Prostate gland (tissue), 2 donors: ENCODE measurements around the gene S100A9. TPM values are rescaled to one million over a fixed set of nuclear protein-coding genes. Genes with fewer than 3 reads are reported as not detected.
"Not testable (repeated sequence)": the region's sequence is repeated elsewhere in the genome, so short reads cannot be mapped to it uniquely, and the experiment has no call there.

ENCODE experiments used
- DNase-seq: peaks from one replicate; pipeline ENCODE4 v3.0.0-alpha.2; 2019; ENCODE audit warnings: low spot score
- H3K27ac ChIP-seq, 2 donors: fragments of 200-600 bp; sonication (generic); 2 replicates each; pipeline ENCODE4 v1.5.1; 2017 to 2019
- H3K27me3 ChIP-seq: fragments of 200-600 bp; sonication (generic); replicated peaks from 2 replicates; pipeline ENCODE4 v1.5.1; 2019; ENCODE audit not compliant: insufficient read depth
- H3K36me3 ChIP-seq, 2 donors: fragments of 200-600 bp; sonication (generic); 1 replicate in 1 of 2; 2 replicates in 1 of 2; pipeline versions ENCODE4 v1.5.1 to v1.8.1; 2017 to 2019
- H3K4me1 ChIP-seq: fragments of 200-600 bp; sonication (generic); replicated peaks from 2 replicates; pipeline ENCODE4 v1.5.1; 2019
- H3K4me3 ChIP-seq, 2 donors: fragments of 200-600 bp; sonication (generic); 2 replicates each; pipeline ENCODE4 v1.5.1; 2017 to 2019
- H3K9me3 ChIP-seq: fragments of 200-600 bp; sonication (generic); 2 replicates; pipeline ENCODE4 v1.5.1; 2017
- CTCF ChIP-seq, 4 experiments: fragments of 200-600 bp in 2 of 4; fragments of 450-650 bp in 2 of 4; sonication (generic) in 2 of 4; IDR thresholded peaks; 1 replicate in 3 of 4; 2 replicates in 1 of 4; pipeline ENCODE4 v1.5.1; 2016 to 2019; ENCODE audit warnings: antibody characterized with exemption in 4 of 4, mild to moderate bottlenecking in 2 of 4, moderate library complexity in 2 of 4
- POLR2A ChIP-seq: fragments of 450-650 bp; IDR thresholded peaks from one replicate; pipeline ENCODE4 v1.6.1; 2016; ENCODE audit warnings: antibody characterized with exemption, mild to moderate bottlenecking
- POLR2AphosphoS5 ChIP-seq: sonication (generic); formaldehyde crosslinking; IDR thresholded peaks from one replicate; pipeline ENCODE4 v1.6.1; 2017; ENCODE audit warnings: antibody characterized with exemption
- WGBS: methylation state at CpG from one replicate; pipeline ENCODE4 v1.1.5; 2018; 5-methylcytosine and 5-hydroxymethylcytosine counted together
- intact Hi-C: fragments of 100-400 bp; cut with DNase I; formaldehyde crosslinking; loops from one replicate; pipeline ENCODE4 v1.14.2; 2022
- small RNA-seq, 2 donors: library from RNA; depleted of rRNA; stranded (forward); fragments of <200 nt; gene quantifications; one replicate each; pipeline ENCODE3, GENCODE V24; 2016
- total RNA-seq, 2 donors: library from RNA; depleted of rRNA; stranded (reverse); fragments of >200 nt; gene quantifications; one replicate each; pipeline ENCODE4 v1.1.0, GENCODE V29; 2016

The S100A9 gene
- total RNA-seq, 2 donors from 2014 or later = 25.6 to 45.2 TPM

GRCh38 chr1:153404086-153404635 lies 46.5 kb downstream of the S100A9 start:
- no peak for TF ChIP-seq POLR2A
- DNase-seq = no peak
- H3K9me3 ChIP-seq = no peaks in the 10 kb centered on the region
- intact Hi-C loops = no loop called here
- H3K36me3 ChIP-seq = no peaks in the 10 kb centered on the region
- 86% methylated on average over 7 of the region's 7 CpGs for WGBS
- no peak overlapping the region for H3K4me3 ChIP-seq
- no peak overlapping the region for H3K27ac ChIP-seq
- H3K4me1 ChIP-seq = no peaks in the 10 kb centered on the region
- no peaks in the 10 kb centered on the region for H3K27me3 ChIP-seq

GRCh38 chr1:153404768-153405167 lies 47.1 kb downstream of the S100A9 start:
- no peak overlapping the region for H3K4me3 ChIP-seq
- no peak overlapping the region for H3K27ac ChIP-seq
- intact Hi-C loops = no loop called here
- H3K27me3 ChIP-seq = no peaks in the 10 kb centered on the region
- TF ChIP-seq CTCF (IDR thresholded peaks at IDR 0.05) (peak in 3 of 4 experiments; percentile 20 to 48 (median 30)), POLR2A (no peak), POLR2AphosphoS5 (no peak)
- no peaks in the 10 kb centered on the region for H3K36me3 ChIP-seq
- no peaks in the 10 kb centered on the region for H3K4me1 ChIP-seq
- no peaks in the 10 kb centered on the region for H3K9me3 ChIP-seq
- 44% methylated on average over 15 of the region's 15 CpGs for WGBS
- no peak for DNase-seq

GRCh38 chr1:153405825-153406599 lies 48.4 kb downstream of the S100A9 start:
- H3K4me1 ChIP-seq, H3K36me3 ChIP-seq, DNase-seq, H3K4me3 ChIP-seq, intact Hi-C loops, H3K27ac ChIP-seq, H3K9me3 ChIP-seq, H3K27me3 ChIP-seq: not testable (repeated sequence)
- whole genome bisulfite sequencing = 82% methylated on average over 6 of the region's 6 CpGs

GRCh38 chr1:153407274-153407673 lies 49.6 kb downstream of the S100A9 start:
- 55% methylated on average over 11 of the region's 11 CpGs for WGBS
- intact Hi-C loops = not testable (repeated sequence)

More at GRCh38 chr1:153407274-153407673, 49.6 kb downstream of the S100A9 start:
- not testable (repeated sequence) for H3K9me3 ChIP-seq, DNase-seq, H3K27ac ChIP-seq, H3K36me3 ChIP-seq, H3K4me3 ChIP-seq, H3K27me3 ChIP-seq, H3K4me1 ChIP-seq

Small RNAs within 50 kb of the gene (small RNA-seq; reads per million reads assigned to genes)
- 0 reads per million in 2 donors for gene RNU6-160P
- gene S100A15A = 0 reads per million in 2 donors

Other genes with a start within 250 kb of the S100A9 start
- gene SPRR2F, start 244.3 kb upstream of the S100A9 start, total RNA-seq = 1 to 10 TPM in 1 of 2 donors, not detected in 1; 2.2 TPM
- gene SPRR2G, start 207.0 kb upstream of the S100A9 start, total RNA-seq = not detected
- 1 to 10 TPM in 1 of 2 donors, not detected in 1; 4.4 TPM for gene LELP1, start 154.4 kb upstream of the S100A9 start, total RNA-seq
- not detected for gene PRR9, start 140.3 kb upstream of the S100A9 start, total RNA-seq
- under 1 TPM in 1 of 2 donors, not detected in 1; 0.45 TPM for gene LORICRIN, start 98.2 kb upstream of the S100A9 start, total RNA-seq
- gene PGLYRP3, start 44.9 kb upstream of the S100A9 start, total RNA-seq = not detected
- gene PGLYRP4, start 9.0 kb upstream of the S100A9 start, total RNA-seq = not detected
- gene S100A12, start 17.8 kb downstream of the S100A9 start, total RNA-seq = not detected
- gene S100A8, start 33.2 kb downstream of the S100A9 start, total RNA-seq = 1 to 10 TPM; 1.5 to 5.6 TPM
- gene S100A7A, start 58.7 kb downstream of the S100A9 start, total RNA-seq = not detected
- gene S100A7, start 102.8 kb downstream of the S100A9 start, total RNA-seq = not detected
- 100 to 1,000 TPM; 184 to 279 TPM for gene S100A6, start 178.1 kb downstream of the S100A9 start, total RNA-seq
- gene S100A5, start 183.1 kb downstream of the S100A9 start, total RNA-seq = not detected
- 10 to 100 TPM; 56.3 to 71.3 TPM for gene S100A4, start 188.0 kb downstream of the S100A9 start, total RNA-seq
- under 1 TPM in 1 of 2 donors, not detected in 1; 0.46 TPM for gene S100A3, start 191.4 kb downstream of the S100A9 start, total RNA-seq
- 10 to 100 TPM; 14.1 to 22.6 TPM for gene S100A2, start 208.0 kb downstream of the S100A9 start, total RNA-seq